ENCODE results near the gene SLC6A3. TPM values are rescaled to one million over a fixed set of nuclear protein-coding genes. Genes with fewer than 3 reads are reported as not detected.
"Not testable (repeated sequence)": the region's sequence is repeated elsewhere in the genome, so short reads cannot be mapped to it uniquely, and the experiment has no call there.

SLC6A3 gene
- total RNA-seq, 1 experiment from 2014 or later = 0.07 TPM

DNA sequence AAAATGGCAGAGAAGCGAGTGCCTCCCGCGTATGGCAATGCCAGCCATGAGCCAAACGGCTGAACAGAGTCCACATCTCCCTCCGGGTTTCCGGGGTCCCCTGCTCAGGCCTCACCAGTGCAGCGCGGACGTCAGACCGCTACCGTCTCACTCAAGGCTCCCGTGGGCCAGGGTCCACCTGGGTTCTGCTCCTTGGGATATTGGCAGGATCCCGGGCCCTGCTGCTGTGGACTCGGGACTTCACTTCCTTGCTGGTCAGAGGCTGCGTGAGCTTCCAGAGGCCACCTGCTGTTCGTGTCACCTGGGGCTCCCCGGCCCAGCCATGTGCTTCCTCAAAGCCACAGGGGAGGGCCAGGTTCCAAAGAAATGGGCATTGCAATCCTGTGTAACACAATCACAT, 61.9 kb downstream of the SLC6A3 start:
- DNase-seq = peak; percentile 48

DNA sequence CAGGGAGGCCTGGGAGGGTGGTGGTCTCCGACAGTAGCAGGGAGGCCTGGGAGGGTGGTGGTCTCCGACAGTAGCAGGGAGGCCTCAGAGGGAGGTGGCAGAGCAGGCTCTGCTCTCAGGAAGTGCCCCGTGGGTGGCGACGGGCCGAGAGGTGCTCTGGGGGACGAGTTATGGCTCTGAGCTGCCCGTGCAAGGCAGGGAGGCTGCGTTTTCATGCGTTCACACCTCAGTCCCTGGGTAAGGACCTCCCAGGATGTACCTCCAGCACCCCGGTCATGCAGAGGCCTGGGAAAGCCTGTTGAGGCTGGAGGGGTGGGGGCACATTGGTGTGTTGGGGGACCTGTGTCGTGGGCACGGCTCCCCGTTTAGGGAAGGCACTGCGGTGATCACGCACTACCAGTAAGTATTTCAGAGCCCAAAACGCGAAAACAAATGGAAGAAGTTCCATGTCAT, 63.0 kb downstream of the SLC6A3 start:
- no peak for DNase-seq
- no peaks in the 10 kb centered on the region for H3K36me3 ChIP-seq (replicated peaks; ENCODE audit: control insufficient read depth, insufficient read depth, low read length)
- H3K4me3 ChIP-seq (ENCODE audit: insufficient read depth, low read depth, low read length) = no peak overlapping the region
- H3K27me3 ChIP-seq (ENCODE audit: control insufficient read depth, insufficient read depth, low read length) = peaks cover 23% of the 10 kb centered on the region

More for the DNA sequence above, 61.9 kb downstream of the SLC6A3 start:
- Histone ChIP-seq H3K27me3 (ENCODE audit: control insufficient read depth, insufficient read depth, low read length) (peaks cover 26% of the 10 kb centered on the region), H3K4me3 (ENCODE audit: insufficient read depth, low read depth, low read length) (no peak overlapping the region), H3K36me3 (replicated peaks; ENCODE audit: control insufficient read depth, insufficient read depth, low read length) (no peaks in the 10 kb centered on the region)

DNA sequence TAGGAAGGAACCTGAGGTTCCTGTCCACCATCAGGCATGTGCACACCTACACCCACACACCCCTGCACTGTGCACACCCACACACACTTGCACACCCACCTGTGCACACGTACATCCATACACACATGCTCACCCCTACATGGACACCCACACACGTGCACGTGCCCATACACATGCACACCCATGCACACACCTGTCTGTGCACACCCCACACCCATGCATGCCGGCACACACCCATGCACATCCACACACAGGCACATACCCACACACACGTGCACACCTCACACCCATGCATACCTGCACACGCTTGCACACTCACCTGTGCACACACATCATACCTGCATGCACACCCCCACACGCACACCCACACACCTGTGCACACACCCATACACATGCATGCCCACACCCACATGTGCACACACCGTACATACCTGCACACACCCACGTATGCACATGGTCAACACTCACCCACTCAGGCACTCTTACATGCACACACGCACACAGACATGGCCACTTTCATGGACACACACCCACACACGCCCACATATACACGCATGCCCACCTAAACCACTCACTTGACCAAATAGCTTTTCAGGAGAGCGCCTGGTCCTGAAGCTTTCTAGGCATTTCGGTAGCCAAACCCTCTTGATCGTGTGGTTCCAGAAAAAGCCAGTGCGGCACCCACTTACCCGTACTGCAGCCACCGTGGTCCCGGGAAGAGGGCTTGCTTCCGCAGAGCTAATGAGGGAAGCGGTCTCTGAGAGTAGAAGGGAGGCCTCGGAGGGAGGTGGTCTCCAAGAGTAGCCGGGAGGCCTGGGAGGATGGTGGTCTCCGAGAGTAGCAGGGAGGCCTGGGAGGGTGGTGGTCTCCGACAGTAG, 63.6 kb downstream of the SLC6A3 start:
- no peak overlapping the region for H3K4me3 ChIP-seq (ENCODE audit: insufficient read depth, low read depth, low read length)
- DNase-seq = no peak

DNA sequence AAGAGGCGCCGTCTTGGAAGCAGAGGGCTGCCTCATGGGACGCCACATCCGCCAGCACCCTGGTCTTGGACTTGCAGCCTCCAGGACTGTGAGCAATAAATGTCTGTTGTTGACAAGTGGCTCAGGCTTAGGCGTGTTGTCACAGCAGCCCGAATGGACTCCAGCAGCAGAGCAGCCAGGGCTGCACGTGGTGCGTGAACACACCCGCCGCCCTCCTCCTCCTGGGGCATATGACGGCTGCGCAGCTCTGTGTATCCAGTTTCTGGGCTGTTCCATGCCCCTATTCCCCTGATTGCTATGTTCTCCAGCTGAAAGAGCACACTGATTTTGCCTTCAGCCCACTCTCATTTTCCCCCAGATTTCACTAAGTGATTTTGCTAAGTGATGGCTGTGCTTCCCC, 64.3 kb downstream of the SLC6A3 start:
- H3K36me3 ChIP-seq (replicated peaks; ENCODE audit: control insufficient read depth, insufficient read depth, low read length) = no peaks in the 10 kb centered on the region
- no peak overlapping the region for H3K4me3 ChIP-seq (ENCODE audit: insufficient read depth, low read depth, low read length)
- peak; percentile 38 for DNase-seq
- H3K27me3 ChIP-seq (ENCODE audit: control insufficient read depth, insufficient read depth, low read length) = peaks cover 10% of the 10 kb centered on the region

More for the DNA sequence above, 63.6 kb downstream of the SLC6A3 start:
- Histone ChIP-seq H3K36me3 (replicated peaks; ENCODE audit: control insufficient read depth, insufficient read depth, low read length) (no peaks in the 10 kb centered on the region), H3K27me3 (ENCODE audit: control insufficient read depth, insufficient read depth, low read length) (peaks cover 16% of the 10 kb centered on the region)

DNA sequence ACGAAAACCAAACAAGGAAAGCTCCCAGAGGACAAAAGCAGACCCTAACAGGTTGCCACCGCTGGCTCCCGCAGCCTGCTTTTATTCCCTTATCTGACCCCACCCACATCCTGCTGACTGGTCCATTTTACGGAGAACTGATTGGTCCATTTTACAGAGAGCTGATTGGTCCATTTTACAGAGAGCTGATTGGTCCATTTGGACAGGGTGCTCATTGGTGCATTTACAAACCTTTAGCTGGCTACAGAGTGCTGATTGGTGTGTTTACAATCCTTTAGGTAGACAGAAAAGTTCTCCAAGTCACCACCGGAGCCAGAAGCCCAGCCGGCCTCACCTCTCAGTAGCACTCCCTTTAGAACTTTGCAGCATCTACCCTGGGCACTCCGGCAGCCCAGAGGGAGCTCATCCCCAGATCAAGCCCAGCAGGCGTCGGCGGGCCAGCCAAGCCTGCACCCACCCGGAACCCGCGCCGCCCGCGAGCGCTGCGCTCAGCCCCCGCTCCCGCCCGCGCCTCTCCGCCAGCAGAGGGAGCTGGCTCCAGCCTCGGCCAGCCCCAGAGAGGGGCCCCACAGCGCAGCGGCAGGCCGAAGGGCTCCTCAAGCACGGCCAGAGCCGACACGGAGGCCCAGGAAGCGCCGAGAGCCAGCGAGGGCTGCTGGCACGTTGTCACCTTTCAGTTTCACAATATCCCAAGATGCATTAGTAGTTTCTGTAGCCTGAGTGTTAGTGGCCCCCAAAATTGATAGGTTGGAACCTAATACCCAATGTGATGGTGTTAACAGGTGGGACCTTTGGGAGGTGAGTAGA, 65.0 kb downstream of the SLC6A3 start:
- peak; percentile 89 for DNase-seq
- no peaks in the 10 kb centered on the region for H3K36me3 ChIP-seq (replicated peaks; ENCODE audit: control insufficient read depth, insufficient read depth, low read length)
- H3K4me3 ChIP-seq (ENCODE audit: insufficient read depth, low read depth, low read length) = no peak overlapping the region
- peaks cover 7% of the 10 kb centered on the region for H3K27me3 ChIP-seq (ENCODE audit: control insufficient read depth, insufficient read depth, low read length)

DNA sequence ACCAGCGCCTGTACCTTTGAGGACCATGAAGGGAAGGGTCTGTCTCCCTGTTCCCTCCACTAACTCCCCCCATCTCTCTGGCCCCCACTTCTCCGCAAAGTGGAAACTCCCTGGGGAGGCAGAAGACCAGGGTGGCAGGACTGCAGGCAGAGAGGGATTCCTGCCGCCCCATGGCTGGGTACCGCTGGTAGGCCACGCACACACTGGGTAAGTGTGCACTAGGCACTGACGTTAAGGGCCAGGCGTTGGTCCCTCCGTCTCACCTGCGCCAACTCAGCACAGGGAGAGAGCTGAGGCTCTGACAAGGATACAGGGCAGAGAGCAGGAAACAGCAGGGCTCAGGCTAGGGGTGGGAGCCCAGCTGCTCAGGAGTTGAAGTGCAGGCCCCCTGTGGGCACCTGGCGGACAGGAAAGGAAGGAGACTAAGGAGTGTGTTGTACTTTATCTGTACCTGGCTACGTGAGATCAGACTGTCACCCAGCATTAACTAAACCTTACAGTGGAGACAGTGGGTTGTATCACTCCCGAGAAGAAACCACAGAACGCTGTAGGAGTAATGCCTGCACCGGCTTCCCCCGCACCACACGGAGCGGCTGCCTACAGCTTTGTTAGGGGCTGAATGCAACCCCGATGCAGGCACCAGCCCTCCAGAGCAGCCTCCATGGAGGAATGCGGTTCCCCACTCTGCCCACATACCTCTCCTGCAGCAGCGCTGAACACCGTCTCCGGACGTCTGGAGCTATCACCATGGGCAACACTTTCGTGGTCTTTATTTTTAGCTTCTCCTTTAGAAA, 66.2 kb downstream of the SLC6A3 start:
- H3K4me3 ChIP-seq (ENCODE audit: insufficient read depth, low read depth, low read length) = no peak overlapping the region
- peak; percentile 20 for DNase-seq
- H3K27me3 ChIP-seq (ENCODE audit: control insufficient read depth, insufficient read depth, low read length) = peaks cover 6% of the 10 kb centered on the region

DNA sequence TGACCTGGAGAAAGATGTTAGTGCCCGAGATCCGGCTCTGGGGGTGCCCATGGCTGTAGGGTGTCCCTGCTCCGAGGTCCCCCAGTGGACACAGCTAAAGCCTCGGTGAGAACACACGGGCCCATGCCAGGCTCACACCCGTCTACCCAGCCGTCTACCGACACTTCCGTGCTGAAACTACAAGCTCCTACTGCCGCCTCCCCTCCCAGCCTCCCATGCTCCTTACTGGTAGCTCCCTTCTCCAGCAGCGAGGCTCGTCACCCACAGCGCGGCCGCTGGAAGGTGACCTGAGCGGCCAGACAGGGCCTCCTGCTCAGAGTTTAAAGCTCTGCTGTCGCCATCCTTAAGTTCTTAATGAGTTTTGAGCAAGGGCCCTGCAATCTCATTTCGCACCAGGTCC, 67.1 kb downstream of the SLC6A3 start:
- Histone ChIP-seq H3K36me3 (replicated peaks; ENCODE audit: control insufficient read depth, insufficient read depth, low read length) (no peaks in the 10 kb centered on the region), H3K27me3 (ENCODE audit: control insufficient read depth, insufficient read depth, low read length) (peaks cover 6% of the 10 kb centered on the region), H3K4me3 (ENCODE audit: insufficient read depth, low read depth, low read length) (no peak overlapping the region)
- DNase-seq = peak; percentile 33

More for the DNA sequence above, 66.2 kb downstream of the SLC6A3 start:
- H3K36me3 ChIP-seq (replicated peaks; ENCODE audit: control insufficient read depth, insufficient read depth, low read length) = no peaks in the 10 kb centered on the region

DNA sequence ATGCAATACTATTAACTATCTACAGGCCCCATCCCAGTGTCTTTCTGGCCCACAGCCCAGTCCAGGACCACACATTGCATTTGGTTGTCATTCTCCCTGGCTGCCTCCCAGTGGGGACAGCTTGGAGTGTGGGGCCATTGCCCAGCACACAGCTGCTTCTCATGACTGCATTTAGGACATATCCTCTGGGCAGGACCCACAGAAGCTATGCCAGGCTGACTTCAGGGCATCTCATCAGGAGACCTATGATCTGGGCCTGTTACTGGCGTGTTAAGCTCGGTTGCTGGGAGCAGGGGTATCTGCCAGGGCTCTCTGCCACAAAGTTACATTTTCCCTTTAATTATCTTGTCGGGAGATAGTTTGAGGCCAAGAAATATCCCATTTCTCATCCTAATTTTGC, 68.3 kb downstream of the SLC6A3 start:
- Histone ChIP-seq H3K4me3 (ENCODE audit: insufficient read depth, low read depth, low read length) (no peak overlapping the region), H3K27me3 (ENCODE audit: control insufficient read depth, insufficient read depth, low read length) (peaks cover 6% of the 10 kb centered on the region), H3K36me3 (replicated peaks; ENCODE audit: control insufficient read depth, insufficient read depth, low read length) (no peaks in the 10 kb centered on the region)
- DNase-seq = no peak

DNA sequence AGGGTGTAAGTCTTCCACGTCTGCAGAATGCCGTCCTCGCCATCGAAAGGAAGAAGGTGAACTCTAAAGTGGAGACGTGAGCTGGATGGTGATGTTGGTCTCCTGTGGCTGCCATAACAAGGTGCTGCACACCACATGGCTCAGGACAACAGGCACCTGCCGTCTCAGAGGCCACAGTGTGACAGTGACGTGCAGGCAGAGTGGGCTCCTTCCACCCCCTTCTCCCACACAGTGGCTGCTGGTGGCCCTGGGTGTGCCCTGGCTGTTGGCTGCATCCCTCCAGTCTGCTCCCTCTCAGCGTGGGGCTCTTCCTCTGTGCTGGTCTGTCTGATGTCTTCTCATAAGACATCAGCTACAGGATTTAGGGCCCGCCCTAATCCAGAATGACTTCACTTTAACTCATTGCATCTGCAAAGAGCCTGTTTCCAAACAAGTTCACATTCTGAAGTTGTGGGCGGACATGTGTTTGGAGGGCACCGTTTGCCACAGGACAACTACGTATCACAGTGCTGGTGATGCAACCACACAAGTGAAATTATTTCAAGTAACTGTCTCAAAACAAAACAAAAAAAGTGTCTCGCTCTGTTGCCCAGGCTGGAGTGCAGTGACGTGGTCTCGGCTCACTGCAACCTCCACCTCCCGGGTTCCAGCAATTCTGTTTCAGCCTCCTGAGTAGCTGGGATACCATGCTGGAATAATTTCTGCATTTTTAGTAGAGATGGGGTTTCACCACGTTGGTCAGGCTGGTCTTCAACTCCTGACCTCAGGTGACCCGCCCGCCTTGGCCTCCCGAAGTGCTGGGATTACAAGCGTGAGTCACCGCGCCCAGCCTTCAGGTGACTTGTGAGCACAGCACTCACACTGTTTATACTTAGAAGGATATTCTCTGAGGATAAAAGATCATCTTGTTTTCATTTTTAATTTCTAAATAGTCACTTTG, 69.1 kb downstream of the SLC6A3 start:
- DNase-seq = no peak
- H3K4me3 ChIP-seq (ENCODE audit: insufficient read depth, low read depth, low read length) = no peak overlapping the region
- peaks cover 6% of the 10 kb centered on the region for H3K27me3 ChIP-seq (ENCODE audit: control insufficient read depth, insufficient read depth, low read length)
- H3K36me3 ChIP-seq (replicated peaks; ENCODE audit: control insufficient read depth, insufficient read depth, low read length) = no peaks in the 10 kb centered on the region

DNA sequence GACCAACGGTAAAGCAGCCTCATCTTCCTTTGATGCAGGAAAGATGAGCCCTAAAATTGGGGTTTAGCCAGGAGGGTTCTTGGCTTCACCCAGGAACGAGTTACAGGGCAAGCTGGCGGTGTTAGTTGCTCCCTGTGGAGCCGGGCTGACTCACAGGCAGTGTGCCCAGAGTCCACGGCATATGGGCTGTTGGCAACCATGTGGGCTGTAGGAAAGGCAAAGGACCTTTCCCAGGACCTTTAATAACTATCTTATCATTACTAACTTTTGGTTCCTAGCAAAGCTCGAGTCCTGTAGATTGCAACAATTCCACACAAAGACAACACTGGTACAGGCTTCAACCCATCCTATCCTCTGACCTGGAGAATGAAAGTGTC, 70.6 kb downstream of the SLC6A3 start:
- Histone ChIP-seq H3K36me3 (replicated peaks; ENCODE audit: control insufficient read depth, insufficient read depth, low read length) (no peaks in the 10 kb centered on the region), H3K4me3 (ENCODE audit: insufficient read depth, low read depth, low read length) (no peak overlapping the region), H3K27me3 (ENCODE audit: control insufficient read depth, insufficient read depth, low read length) (peaks cover under 1% of the 10 kb centered on the region)
- DNase-seq = no peak

DNA sequence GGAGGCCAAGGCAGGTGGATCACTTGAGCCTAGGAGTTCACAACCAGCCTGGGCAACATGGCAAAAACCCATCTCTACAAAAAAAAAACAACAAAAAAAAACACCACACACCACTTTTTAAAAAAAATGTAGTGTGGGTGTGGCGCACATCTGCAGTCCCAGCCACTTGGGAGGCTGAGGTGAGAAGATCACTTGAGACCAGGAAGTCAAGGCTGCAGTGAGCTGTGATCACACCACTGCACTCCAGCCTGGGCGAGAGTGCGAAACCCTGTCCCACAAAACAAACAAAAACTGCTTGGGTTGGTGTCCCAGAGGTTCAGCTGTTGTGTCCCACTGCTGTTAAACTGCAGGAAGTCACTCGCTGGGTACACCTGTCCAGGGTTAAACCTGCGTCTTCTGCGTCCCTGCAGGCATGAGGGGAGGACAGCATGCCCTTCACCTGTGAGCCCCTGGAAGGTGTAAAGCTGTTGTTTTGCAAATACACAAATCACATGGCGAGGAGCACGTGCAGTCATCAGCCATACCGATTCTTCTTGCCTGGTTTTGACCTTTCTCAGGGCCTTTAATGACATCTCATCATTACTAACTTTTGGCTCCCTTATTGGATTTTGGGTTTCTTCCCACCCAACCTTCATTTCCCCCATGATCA, 71.1 kb downstream of the SLC6A3 start:
- no peaks in the 10 kb centered on the region for H3K36me3 ChIP-seq (replicated peaks; ENCODE audit: control insufficient read depth, insufficient read depth, low read length)
- H3K27me3 ChIP-seq (ENCODE audit: control insufficient read depth, insufficient read depth, low read length) = no peaks in the 10 kb centered on the region
- DNase-seq = peak; percentile 10
- H3K4me3 ChIP-seq (ENCODE audit: insufficient read depth, low read depth, low read length) = no peak overlapping the region

DNA sequence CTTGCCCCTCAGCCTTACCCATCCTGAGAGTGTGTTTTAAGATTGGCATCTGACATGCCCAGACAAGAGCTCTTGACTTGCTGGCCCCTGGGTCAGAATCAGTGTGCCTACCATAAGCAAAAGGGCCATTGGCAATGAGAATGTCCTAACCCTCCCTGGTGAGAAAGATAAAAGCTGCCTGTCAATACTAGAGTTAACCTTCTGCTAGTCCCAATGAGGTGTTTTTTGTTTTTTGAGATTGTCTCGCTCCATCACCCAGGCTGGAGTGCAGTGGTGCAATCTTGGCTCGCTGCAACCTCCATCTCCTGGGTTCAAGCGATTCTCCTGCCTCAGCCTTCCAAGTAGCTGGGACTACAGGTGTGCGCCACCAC, 73.3 kb downstream of the SLC6A3 start:
- not testable (repeated sequence) for H3K4me3 ChIP-seq (ENCODE audit: insufficient read depth, low read depth, low read length); H3K27me3 ChIP-seq (ENCODE audit: control insufficient read depth, insufficient read depth, low read length); H3K36me3 ChIP-seq (replicated peaks; ENCODE audit: control insufficient read depth, insufficient read depth, low read length); DNase-seq

DNA sequence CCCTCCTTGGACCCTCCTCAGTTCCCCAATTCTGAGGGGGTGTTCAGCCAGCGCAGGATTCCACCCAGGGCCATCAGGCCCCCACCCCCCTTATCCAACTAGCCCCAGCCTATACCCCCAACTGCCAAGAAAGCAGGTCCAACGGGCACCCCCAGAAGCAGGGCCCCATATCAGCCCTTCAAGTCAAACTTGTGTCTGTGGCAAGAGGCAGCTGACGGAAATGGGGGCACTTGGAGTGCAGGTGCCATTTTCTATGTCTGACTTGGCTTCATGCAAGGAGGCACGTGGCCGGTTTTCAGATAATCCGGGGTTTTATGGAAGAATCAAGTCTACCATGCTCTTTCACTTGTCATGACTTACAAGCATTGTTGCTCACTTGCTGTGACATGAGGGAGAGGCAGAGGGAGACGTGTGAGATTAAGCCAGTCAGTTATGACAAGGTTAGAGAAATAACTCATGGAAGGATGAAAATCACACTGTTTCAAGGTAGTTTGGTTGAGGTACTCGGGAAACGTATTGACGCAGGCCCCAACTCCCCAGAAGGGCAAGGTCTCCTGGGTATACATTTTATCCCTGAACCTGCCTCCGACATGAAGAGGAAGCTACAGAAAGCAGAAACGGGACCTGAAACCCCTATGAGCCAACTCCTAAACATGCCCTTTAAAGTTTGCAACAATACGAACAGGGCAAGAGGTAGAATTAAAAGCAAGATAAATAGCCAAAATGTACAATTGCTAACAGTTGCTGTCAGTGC, 73.8 kb downstream of the SLC6A3 start:
- DNase-seq = no peak
- H3K36me3 ChIP-seq (replicated peaks; ENCODE audit: control insufficient read depth, insufficient read depth, low read length) = no peaks in the 10 kb centered on the region
- no peak overlapping the region for H3K4me3 ChIP-seq (ENCODE audit: insufficient read depth, low read depth, low read length)
- no peaks in the 10 kb centered on the region for H3K27me3 ChIP-seq (ENCODE audit: control insufficient read depth, insufficient read depth, low read length)

All from H7 (cell line).